HEK293 (cell line): Measurements from ENCODE around the gene FRAS1.
A peak's percentile ranks its signal among the peaks of the same experiment; 100 is the strongest.

Experiments used
- CTCF ChIA-PET: fragments of 350-600 bp; formaldehyde crosslinking; extraction: SDS; loops from one replicate; lab custom pipeline; 2021; ENCODE audit warnings: antibody characterized with exemption; lab: Yijun Ruan, JAX
- POLR2A ChIA-PET: fragments of 300-600 bp; formaldehyde crosslinking; extraction: SDS; loops from one replicate; lab custom pipeline; 2020; ENCODE audit warnings: antibody characterized with exemption, inconsistent platforms; lab: Yijun Ruan, JAX
- H3K27ac ChIP-seq: fragments of 200-500 bp; sonication (Bioruptor generic); 2 replicates; pipeline ENCODE4 v1.5.1; 2014; ENCODE audit warnings: low read depth, low read length, control low read depth, inconsistent platforms; ENCODE audit errors: extremely low read depth
- H3K36me3 ChIP-seq, 2 experiments: fragments of 200-500 bp in 1 of 2; sonication (Bioruptor generic) in 1 of 2; 1 replicate in 1 of 2; 2 replicates in 1 of 2; pipeline ENCODE4 v1.5.1; 2014 to 2017; ENCODE audit warnings: inconsistent platforms in 2 of 2, low read length in 2 of 2; ENCODE audit not compliant: control insufficient read depth in 2 of 2, insufficient read depth in 1 of 2
- H3K4me1 ChIP-seq: fragments of 200-500 bp; sonication (Bioruptor generic); 2 replicates; pipeline ENCODE4 v1.5.1; 2014; ENCODE audit warnings: mild to moderate bottlenecking, low read length, inconsistent platforms; ENCODE audit not compliant: control insufficient read depth, insufficient read depth
- H3K4me3 ChIP-seq: 2 replicates; pipeline ENCODE4 v1.5.1; 2011; ENCODE audit warnings: low read depth, mild to moderate bottlenecking, control low read depth, low read length, moderate library complexity
- H3K9me3 ChIP-seq: fragments of 200-500 bp; sonication (Bioruptor generic); 2 replicates; pipeline ENCODE4 v1.5.1; 2014; ENCODE audit warnings: low read depth, low read length, inconsistent platforms; ENCODE audit not compliant: control insufficient read depth, insufficient read depth
- BCL11B ChIP-seq: fragments of 450-650 bp; formaldehyde crosslinking; IDR thresholded peaks from 2 replicates; pipeline ENCODE4 v1.5.1; 2016; ENCODE audit warnings: low read depth, missing biosample characterization, missing genetic modification characterization
- EGR2 ChIP-seq: fragments of 450-650 bp; formaldehyde crosslinking; IDR thresholded peaks from 2 replicates; pipeline ENCODE4 v1.5.1; 2016; ENCODE audit warnings: low read depth, missing biosample characterization, missing genetic modification characterization
- HOXD13 ChIP-seq: sonication (generic); formaldehyde crosslinking; IDR thresholded peaks from 2 replicates; pipeline ENCODE4 v1.8.0; 2022; ENCODE audit warnings: missing genetic modification reagents, borderline replicate concordance
- KLF10 ChIP-seq: fragments of 450-650 bp; IDR thresholded peaks from 2 replicates; pipeline ENCODE4 v1.5.1; 2018; ENCODE audit warnings: missing biosample characterization, mild to moderate bottlenecking, missing genetic modification characterization
- MYNN ChIP-seq: fragments of 450-650 bp; formaldehyde crosslinking; IDR thresholded peaks from 2 replicates; pipeline ENCODE4 v1.5.1; 2016; ENCODE audit warnings: missing biosample characterization, missing genetic modification characterization, borderline replicate concordance
- MZF1 ChIP-seq: fragments of 450-650 bp; formaldehyde crosslinking; IDR thresholded peaks from 2 replicates; pipeline ENCODE4 v1.5.1; 2017; ENCODE audit warnings: missing biosample characterization, missing genetic modification characterization, borderline replicate concordance
- SCRT2 ChIP-seq: fragments of 450-650 bp; formaldehyde crosslinking; IDR thresholded peaks from 2 replicates; pipeline ENCODE4 v1.5.1; 2016; ENCODE audit warnings: missing biosample characterization, missing genetic modification characterization
- SP2 ChIP-seq: fragments of 450-650 bp; formaldehyde crosslinking; IDR thresholded peaks from 2 replicates; pipeline ENCODE4 v1.5.1; 2016; ENCODE audit warnings: missing biosample characterization, missing genetic modification characterization
- SP7 ChIP-seq: fragments of 450-650 bp; formaldehyde crosslinking; IDR thresholded peaks from 2 replicates; pipeline ENCODE4 v1.5.1; 2016; ENCODE audit warnings: missing biosample characterization, missing genetic modification characterization
- TRIM28 ChIP-seq: IDR thresholded peaks from 2 replicates; pipeline ENCODE4 v1.6.1; 2011; ENCODE audit warnings: low read length, control low read depth, borderline replicate concordance
- WT1 ChIP-seq: fragments of 450-650 bp; formaldehyde crosslinking; IDR thresholded peaks from 2 replicates; pipeline ENCODE4 v1.5.1; 2016; ENCODE audit warnings: missing biosample characterization, missing genetic modification characterization
- ZFHX2 ChIP-seq: fragments of 450-650 bp; formaldehyde crosslinking; conservative IDR thresholded peaks from 2 replicates; pipeline ENCODE4 v1.5.1; 2016; ENCODE audit warnings: missing biosample characterization, missing genetic modification characterization
- ZFP37 ChIP-seq: fragments of 450-650 bp; formaldehyde crosslinking; IDR thresholded peaks from 2 replicates; pipeline ENCODE4 v1.5.1; 2016; ENCODE audit warnings: missing biosample characterization, missing genetic modification characterization
- ZFP69B ChIP-seq: fragments of 450-650 bp; formaldehyde crosslinking; IDR thresholded peaks from 2 replicates; pipeline ENCODE4 v1.5.1; 2016; ENCODE audit warnings: missing biosample characterization, missing genetic modification characterization
- ZNF169 ChIP-seq: fragments of 450-650 bp; formaldehyde crosslinking; IDR thresholded peaks from 2 replicates; pipeline ENCODE4 v1.5.1; 2016; ENCODE audit warnings: missing biosample characterization, missing genetic modification characterization
- ZNF19 ChIP-seq: fragments of 450-650 bp; formaldehyde crosslinking; IDR thresholded peaks from 2 replicates; pipeline ENCODE4; 2016; ENCODE audit warnings: missing biosample characterization, missing genetic modification characterization, low read depth
- ZNF211 ChIP-seq: fragments of 450-650 bp; formaldehyde crosslinking; IDR thresholded peaks from 2 replicates; pipeline ENCODE4 v1.5.1; 2016; ENCODE audit warnings: low read depth, missing biosample characterization, missing genetic modification characterization
- ZNF24 ChIP-seq: fragments of 450-650 bp; formaldehyde crosslinking; IDR thresholded peaks from 2 replicates; pipeline ENCODE4 v1.5.1; 2016; ENCODE audit warnings: missing biosample characterization, missing genetic modification characterization
- ZNF341 ChIP-seq: fragments of 450-650 bp; formaldehyde crosslinking; IDR thresholded peaks from 2 replicates; pipeline ENCODE4; 2016; ENCODE audit warnings: low read depth, missing biosample characterization, missing genetic modification characterization
- ZNF37A ChIP-seq: fragments of 450-650 bp; IDR thresholded peaks from 2 replicates; pipeline ENCODE4 v1.5.1; 2018; ENCODE audit warnings: missing biosample characterization, missing genetic modification characterization
- ZNF501 ChIP-seq: fragments of 450-650 bp; formaldehyde crosslinking; IDR thresholded peaks from 2 replicates; pipeline ENCODE4 v1.5.1; 2016; ENCODE audit warnings: missing biosample characterization, missing genetic modification characterization
- ZNF558 ChIP-seq: fragments of 450-650 bp; formaldehyde crosslinking; IDR thresholded peaks from 2 replicates; pipeline ENCODE4 v1.5.1; 2016; ENCODE audit warnings: missing biosample characterization, missing genetic modification characterization
- ZNF600 ChIP-seq: fragments of 450-650 bp; formaldehyde crosslinking; IDR thresholded peaks from 2 replicates; pipeline ENCODE4 v1.5.1; 2016; ENCODE audit warnings: missing biosample characterization, missing genetic modification characterization
- ZNF623 ChIP-seq: fragments of 450-650 bp; formaldehyde crosslinking; IDR thresholded peaks from 2 replicates; pipeline ENCODE4 v1.5.1; 2016; ENCODE audit warnings: missing biosample characterization, missing genetic modification characterization
- ZNF701 ChIP-seq: fragments of 450-650 bp; formaldehyde crosslinking; IDR thresholded peaks from 2 replicates; pipeline ENCODE4 v1.5.1; 2016; ENCODE audit warnings: missing biosample characterization, missing genetic modification characterization
- ZNF785 ChIP-seq: fragments of 450-650 bp; formaldehyde crosslinking; IDR thresholded peaks from 2 replicates; pipeline ENCODE4 v1.5.1; 2016; ENCODE audit warnings: missing biosample characterization, missing genetic modification characterization
- ZNF792 ChIP-seq: fragments of 450-650 bp; formaldehyde crosslinking; IDR thresholded peaks from 2 replicates; pipeline ENCODE4 v1.5.1; 2016; ENCODE audit warnings: missing biosample characterization, missing genetic modification characterization
- ZNF843 ChIP-seq: fragments of 450-650 bp; formaldehyde crosslinking; IDR thresholded peaks from 2 replicates; pipeline ENCODE4 v1.5.1; 2016; ENCODE audit warnings: missing biosample characterization, missing genetic modification characterization
- ZXDB ChIP-seq: fragments of 450-650 bp; formaldehyde crosslinking; IDR thresholded peaks from 2 replicates; pipeline ENCODE4 v1.5.1; 2016; ENCODE audit warnings: missing biosample characterization, missing genetic modification characterization
- TF ChIP-seq, protein P1 (sequence below): fragments of 450-650 bp; formaldehyde crosslinking; IDR thresholded peaks from 2 replicates; pipeline ENCODE4 v1.5.1; 2016; ENCODE audit warnings: missing biosample characterization, missing genetic modification characterization
- TF ChIP-seq, protein P2 (sequence below): fragments of 450-650 bp; formaldehyde crosslinking; IDR thresholded peaks from 2 replicates; pipeline ENCODE4 v1.5.1; 2017; ENCODE audit warnings: missing biosample characterization, missing genetic modification characterization
- TF ChIP-seq, protein P3 (sequence below): fragments of 450-650 bp; formaldehyde crosslinking; IDR thresholded peaks from 2 replicates; pipeline ENCODE4 v1.5.1; 2017; ENCODE audit warnings: missing biosample characterization, missing genetic modification characterization

Gene FRAS1

DNA sequence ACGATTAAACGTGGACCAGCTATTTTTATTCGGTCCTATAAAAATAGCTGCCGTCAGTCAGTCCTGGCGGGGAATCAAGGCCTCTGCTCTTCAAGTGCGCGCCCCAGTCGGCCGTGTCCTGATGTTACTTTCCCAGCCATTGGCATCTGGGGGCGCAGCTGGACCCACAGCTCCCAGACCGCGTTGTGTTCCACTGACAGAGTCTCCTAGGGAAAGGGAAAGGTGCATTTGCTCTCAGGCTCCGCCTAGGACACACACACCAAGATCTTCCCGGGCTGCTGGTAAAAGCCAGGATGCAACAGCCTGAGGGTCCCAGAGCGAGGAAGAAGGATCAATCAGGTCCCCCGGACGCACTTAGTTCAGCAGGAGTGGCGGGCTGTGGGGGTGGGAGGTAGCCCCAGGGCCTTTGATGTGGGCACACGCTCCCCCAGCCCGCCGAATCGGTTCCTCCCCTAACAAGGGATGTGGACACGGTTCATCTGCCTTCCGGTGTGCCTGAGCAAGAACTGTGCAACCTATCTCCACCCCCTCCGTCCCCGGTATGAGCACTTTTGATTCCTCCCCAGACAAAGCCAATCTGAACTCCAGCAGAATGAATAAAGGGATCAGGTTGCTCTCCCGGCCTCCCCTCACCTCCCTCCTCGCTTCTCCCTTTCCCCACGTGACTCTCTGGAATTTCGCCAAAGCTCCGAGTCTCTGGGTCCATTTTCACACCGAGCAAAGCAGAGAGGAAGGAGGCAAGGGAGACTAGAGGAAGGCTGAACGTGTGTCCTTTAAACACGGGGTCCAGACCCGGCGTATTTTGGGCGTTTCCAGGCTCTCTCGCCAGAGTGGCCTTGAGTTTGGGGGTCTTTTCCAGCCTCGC, 626 bp upstream of the FRAS1 start (continued):
- peak; percentile 79 for TF ChIP-seq SCRT2 (tag by site-specific recombination)
- TF ChIP-seq SP7, result peak; percentile 83
- no peak; the same call in 1 of the 2 replicates for TF ChIP-seq EGR2 (tag by site-specific recombination)
- TF ChIP-seq WT1 (tag by site-specific recombination), result peak; percentile 97
- TF ChIP-seq, protein P1, sequence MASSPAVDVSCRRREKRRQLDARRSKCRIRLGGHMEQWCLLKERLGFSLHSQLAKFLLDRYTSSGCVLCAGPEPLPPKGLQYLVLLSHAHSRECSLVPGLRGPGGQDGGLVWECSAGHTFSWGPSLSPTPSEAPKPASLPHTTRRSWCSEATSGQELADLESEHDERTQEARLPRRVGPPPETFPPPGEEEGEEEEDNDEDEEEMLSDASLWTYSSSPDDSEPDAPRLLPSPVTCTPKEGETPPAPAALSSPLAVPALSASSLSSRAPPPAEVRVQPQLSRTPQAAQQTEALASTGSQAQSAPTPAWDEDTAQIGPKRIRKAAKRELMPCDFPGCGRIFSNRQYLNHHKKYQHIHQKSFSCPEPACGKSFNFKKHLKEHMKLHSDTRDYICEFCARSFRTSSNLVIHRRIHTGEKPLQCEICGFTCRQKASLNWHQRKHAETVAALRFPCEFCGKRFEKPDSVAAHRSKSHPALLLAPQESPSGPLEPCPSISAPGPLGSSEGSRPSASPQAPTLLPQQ, result peak; percentile 73; the same call in 1 of the 2 replicates
- TF ChIP-seq ZNF843 (tag by site-specific recombination), result peak; percentile 48; the same call in 1 of the 2 replicates
- TF ChIP-seq ZNF501 (tag by site-specific recombination), result peak; percentile 73; the same call in 1 of the 2 replicates
- no peak for TF ChIP-seq KLF10 (tag by site-specific recombination)
- no peak for TF ChIP-seq ZNF169 (tag by site-specific recombination)
- TF ChIP-seq, protein P2, sequence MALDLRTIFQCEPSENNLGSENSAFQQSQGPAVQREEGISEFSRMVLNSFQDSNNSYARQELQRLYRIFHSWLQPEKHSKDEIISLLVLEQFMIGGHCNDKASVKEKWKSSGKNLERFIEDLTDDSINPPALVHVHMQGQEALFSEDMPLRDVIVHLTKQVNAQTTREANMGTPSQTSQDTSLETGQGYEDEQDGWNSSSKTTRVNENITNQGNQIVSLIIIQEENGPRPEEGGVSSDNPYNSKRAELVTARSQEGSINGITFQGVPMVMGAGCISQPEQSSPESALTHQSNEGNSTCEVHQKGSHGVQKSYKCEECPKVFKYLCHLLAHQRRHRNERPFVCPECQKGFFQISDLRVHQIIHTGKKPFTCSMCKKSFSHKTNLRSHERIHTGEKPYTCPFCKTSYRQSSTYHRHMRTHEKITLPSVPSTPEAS (tag by site-specific recombination), result peak; percentile 34
- TF ChIP-seq ZNF341 (tag by site-specific recombination), result peak; percentile 97
- no peak for TF ChIP-seq ZNF558 (tag by site-specific recombination)
- no peak for TF ChIP-seq ZNF19 (tag by site-specific recombination)
- TF ChIP-seq ZXDB (tag by site-specific recombination), result peak; percentile 69
- TF ChIP-seq ZFP37 (tag by site-specific recombination), result 0 out of 2 replicates have a peak, but pooled peaks have one; percentile 59
- TF ChIP-seq ZNF600 (tag by site-specific recombination), result peak; percentile 82
- peak; percentile 27; the same call in 1 of the 2 replicates for TF ChIP-seq ZFP69B (tag by site-specific recombination)
- peak; percentile 81 for TF ChIP-seq TRIM28

DNA sequence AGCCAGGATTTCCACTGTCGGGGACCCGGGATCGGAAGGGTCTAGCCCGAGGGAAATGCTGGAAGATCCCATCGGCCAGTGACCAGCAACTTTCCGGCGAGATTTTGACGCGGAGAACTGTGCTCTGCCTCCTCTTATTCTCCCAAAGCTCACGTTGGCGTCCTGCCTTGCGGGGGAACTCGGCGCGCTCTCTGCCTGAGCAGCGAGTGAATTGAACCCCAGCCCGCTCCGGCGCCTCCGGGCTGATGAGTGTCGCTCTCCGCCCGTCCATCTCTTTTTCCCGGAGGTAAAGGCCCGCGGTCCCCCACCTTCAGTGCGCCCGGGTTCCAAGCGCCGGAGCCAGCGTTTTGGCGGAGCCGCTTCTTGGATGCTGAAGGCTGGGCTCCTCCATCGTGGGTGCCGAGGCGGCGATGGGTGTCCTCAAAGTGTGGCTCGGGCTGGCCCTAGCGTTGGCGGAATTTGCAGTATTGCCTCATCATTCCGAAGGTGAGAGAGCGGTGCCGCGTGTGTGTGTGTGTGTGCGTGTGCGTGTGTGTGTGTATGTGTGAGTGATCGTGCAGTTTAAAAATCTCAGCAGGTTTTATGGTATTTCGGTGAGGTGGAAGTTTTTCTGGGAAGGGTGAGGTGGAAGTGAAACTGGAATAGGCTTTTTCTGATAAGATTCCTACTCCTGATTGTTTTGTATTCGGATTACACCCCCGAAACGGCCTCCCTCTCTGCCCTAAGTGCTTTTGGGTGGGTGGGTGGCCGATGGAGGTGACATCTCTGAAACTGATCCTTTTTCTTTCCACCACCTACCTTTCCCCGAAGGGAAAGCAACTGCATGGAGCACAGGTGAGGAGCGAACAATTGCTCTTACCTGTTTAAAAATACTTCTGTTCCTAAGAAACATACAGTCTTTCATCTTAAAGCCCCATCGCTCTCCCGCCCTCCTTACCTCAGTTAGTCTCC, 752 bp downstream of the FRAS1 start:
- peaks cover 7% of the 10 kb centered on the region for H3K4me1 ChIP-seq
- H3K9me3 ChIP-seq, result no peaks in the 10 kb centered on the region
- H3K36me3 ChIP-seq, result no peaks in the 10 kb centered on the region
- ChIA-PET CTCF (interaction anchor here (0.6 to 2.7 kb wide), 9 partner anchors 12 to 470 kb away, joined by 3 to 10 read pairs (median 4); partner anchors contain the start of gene MRPL1), POLR2A (interaction anchor here (1.2 to 2.4 kb wide), 5 partner anchors 8 to 236 kb away, joined by 3 to 9 read pairs (median 4); no protein-coding TSS in a partner anchor)
- peak overlapping the region; percentile 71 for H3K4me3 ChIP-seq
- peak overlapping the region; percentile 86 for H3K27ac ChIP-seq
- no peak for TF ChIP-seq HOXD13
- 0 out of 2 replicates have a peak, but pooled peaks have one; percentile 65 for TF ChIP-seq ZNF792 (tag by site-specific recombination)
- 0 out of 2 replicates have a peak, but pooled peaks have one; percentile 7 for TF ChIP-seq ZNF623 (tag by site-specific recombination)
- no peak for TF ChIP-seq KLF10 (tag by site-specific recombination)
- no peak for TF ChIP-seq ZNF211 (tag by site-specific recombination)
- TF ChIP-seq ZNF785 (tag by site-specific recombination), result peak; percentile 39; the same call in 1 of the 2 replicates
- no peak for TF ChIP-seq SP2
- TF ChIP-seq MZF1, result no peak
- peak; percentile 71; the same call in 1 of the 2 replicates for TF ChIP-seq ZFP69B (tag by site-specific recombination)
- no peak for TF ChIP-seq ZNF701 (tag by site-specific recombination)
- TF ChIP-seq ZFHX2, result peak; percentile 92
- no peak for TF ChIP-seq BCL11B (tag by site-specific recombination)
- TF ChIP-seq, protein P3, sequence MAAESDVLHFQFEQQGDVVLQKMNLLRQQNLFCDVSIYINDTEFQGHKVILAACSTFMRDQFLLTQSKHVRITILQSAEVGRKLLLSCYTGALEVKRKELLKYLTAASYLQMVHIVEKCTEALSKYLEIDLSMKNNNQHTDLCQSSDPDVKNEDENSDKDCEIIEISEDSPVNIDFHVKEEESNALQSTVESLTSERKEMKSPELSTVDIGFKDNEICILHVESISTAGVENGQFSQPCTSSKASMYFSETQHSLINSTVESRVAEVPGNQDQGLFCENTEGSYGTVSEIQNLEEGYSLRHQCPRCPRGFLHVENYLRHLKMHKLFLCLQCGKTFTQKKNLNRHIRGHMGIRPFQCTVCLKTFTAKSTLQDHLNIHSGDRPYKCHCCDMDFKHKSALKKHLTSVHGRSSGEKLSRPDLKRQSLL (tag by site-specific recombination), result peak; percentile 21; the same call in 1 of the 2 replicates
- TF ChIP-seq ZNF37A, result no peak
- TF ChIP-seq ZNF24 (tag by site-specific recombination), result 0 out of 2 replicates have a peak, but pooled peaks have one; percentile 39
- no peak for TF ChIP-seq MYNN (tag by site-specific recombination)
